Measurements from ENCODE around the gene STMND1. TPM values are rescaled to one million over a fixed set of nuclear protein-coding genes. Genes with fewer than 3 reads are reported as not detected.

Gene STMND1
- total RNA-seq, 6 experiments from 2014 or later, result 0.11 to 0.15 (median 0.14) TPM; not detected in 3

DNA sequence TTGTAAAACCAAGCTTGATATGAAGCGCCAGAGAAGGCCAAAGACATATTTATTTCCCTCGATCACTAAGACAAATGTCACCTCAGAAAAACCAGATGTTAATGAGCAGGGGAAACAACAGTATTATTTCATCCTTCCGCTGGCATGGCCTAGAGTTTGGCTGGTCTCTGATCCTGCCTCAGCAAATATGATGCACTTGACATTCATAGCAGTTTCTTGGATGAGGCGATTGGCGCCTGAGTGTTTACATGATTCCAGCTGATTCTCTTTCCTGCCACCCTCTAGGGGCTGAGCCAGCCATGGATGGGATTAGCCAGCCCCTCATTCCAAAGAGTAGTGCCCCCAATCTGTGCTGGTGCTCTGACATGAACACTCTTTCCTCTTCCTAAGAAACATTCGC lies 67.9 kb downstream of the STMND1 start:
- no peak for DNase-seq
- no peaks in the 10 kb centered on the region for H3K36me3 Mint-ChIP-seq (ENCODE audit: low read depth)
- no peaks in the 10 kb centered on the region; the same call in 1 of the 2 replicates for H3K27me3 Mint-ChIP-seq (ENCODE audit: insufficient read depth)
- no peaks in the 10 kb centered on the region for H3K9me3 Mint-ChIP-seq
- TF ChIP-seq CTCF (IDR thresholded peaks at IDR 0.05), result no peak
- H3K4me3 Mint-ChIP-seq, result no peak overlapping the region
- H3K27ac Mint-ChIP-seq, result peak overlapping the region; percentile 63; the same call in 1 of the 2 replicates
- peaks cover 36% of the 10 kb centered on the region for H3K4me1 Mint-ChIP-seq (ENCODE audit: low read depth)

- H3K9me3 Mint-ChIP-seq, result peaks cover 7% of the 10 kb centered on the region
- peaks cover 2% of the 10 kb centered on the region; the same call in 1 of the 2 replicates for H3K27me3 Mint-ChIP-seq (ENCODE audit: insufficient read depth)
- H3K4me1 Mint-ChIP-seq (ENCODE audit: low read depth), result peaks cover 25% of the 10 kb centered on the region
- H3K4me3 Mint-ChIP-seq, result no peak overlapping the region
- peaks cover 11% of the 10 kb centered on the region for H3K36me3 Mint-ChIP-seq (ENCODE audit: low read depth)
- no peak for TF ChIP-seq CTCF (IDR thresholded peaks at IDR 0.05)
- no peak overlapping the region for H3K27ac Mint-ChIP-seq
- peak; percentile 30 for DNase-seq
Observed at GRCh38 chr6:17172836-17173470, 71.1 kb downstream of the STMND1 start.

GRCh38 chr6:17178326-17178725 lies 76.5 kb downstream of the STMND1 start:
- Mint-ChIP-seq H3K4me3 (no peak overlapping the region), H3K4me1 (ENCODE audit: low read depth) (peaks cover 27% of the 10 kb centered on the region), H3K27me3 (ENCODE audit: insufficient read depth) (peaks cover 2% of the 10 kb centered on the region; the same call in 1 of the 2 replicates), H3K27ac (no peak overlapping the region), H3K36me3 (ENCODE audit: low read depth) (peaks cover 31% of the 10 kb centered on the region), H3K9me3 (peaks cover 25% of the 10 kb centered on the region)
- DNase-seq, result no peak
- no peak for TF ChIP-seq CTCF (IDR thresholded peaks at IDR 0.05)

DNA sequence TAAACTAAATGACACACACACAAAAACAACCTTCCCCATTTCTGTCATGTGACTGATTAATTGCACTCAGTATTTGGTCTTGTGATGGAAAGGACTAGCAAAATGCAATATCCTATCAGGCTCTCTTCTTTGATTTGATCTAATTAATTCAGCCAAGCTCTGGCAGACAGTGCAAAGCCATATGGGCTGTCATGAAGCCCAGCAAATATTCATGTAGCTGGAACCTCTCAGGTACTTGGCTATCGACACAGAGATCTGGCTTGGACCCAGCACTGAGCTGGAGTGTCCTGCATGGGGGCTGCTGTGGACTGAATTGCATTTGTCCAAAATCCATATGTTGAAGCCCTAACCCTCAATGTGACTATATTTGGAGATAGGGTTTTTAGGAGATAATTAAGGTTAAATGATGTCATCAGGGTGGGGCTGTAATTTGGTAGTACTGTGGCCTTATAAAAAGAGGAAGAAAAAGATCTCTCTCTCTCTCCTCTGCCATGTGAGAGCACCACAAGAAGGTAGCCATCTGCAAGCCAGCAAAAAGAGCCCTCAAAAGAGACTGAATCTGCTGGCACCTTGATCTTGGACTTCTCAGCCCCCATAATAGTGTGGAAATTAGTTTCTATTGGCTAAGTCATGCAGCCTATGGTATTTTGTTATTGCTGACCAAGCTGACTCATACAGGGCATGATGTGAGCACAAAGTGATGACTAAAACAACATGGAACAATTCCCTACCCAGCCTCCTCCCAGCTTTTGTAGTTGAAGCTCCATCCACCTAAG lies 77.1 kb downstream of the STMND1 start:
- no peak for TF ChIP-seq CTCF (IDR thresholded peaks at IDR 0.05)
- Mint-ChIP-seq H3K27me3 (ENCODE audit: insufficient read depth) (0 out of 2 replicates have a peak, but pooled peaks cover 2% of the 10 kb centered on the region), H3K36me3 (ENCODE audit: low read depth) (peaks cover 31% of the 10 kb centered on the region), H3K9me3 (peaks cover 25% of the 10 kb centered on the region), H3K4me1 (ENCODE audit: low read depth) (peaks cover 22% of the 10 kb centered on the region), H3K4me3 (no peak overlapping the region), H3K27ac (peak overlapping the region; percentile 73)
- DNase-seq, result peak; percentile 73

- peak overlapping the region; percentile 73 for H3K27ac Mint-ChIP-seq
Observed at GRCh38 chr6:17179530-17180073, 77.8 kb downstream of the STMND1 start.

More at GRCh38 chr6:17179530-17180073, 77.8 kb downstream of the STMND1 start:
- H3K4me1 Mint-ChIP-seq (ENCODE audit: low read depth), result peaks cover 22% of the 10 kb centered on the region
- H3K36me3 Mint-ChIP-seq (ENCODE audit: low read depth), result peaks cover 31% of the 10 kb centered on the region
- H3K27me3 Mint-ChIP-seq (ENCODE audit: insufficient read depth), result 0 out of 2 replicates have a peak, but pooled peaks cover 2% of the 10 kb centered on the region
- no peak for TF ChIP-seq CTCF (IDR thresholded peaks at IDR 0.05)
- peak; percentile 7 for DNase-seq
- no peak overlapping the region for H3K4me3 Mint-ChIP-seq
- H3K9me3 Mint-ChIP-seq, result peaks cover 25% of the 10 kb centered on the region

Other genes with a start within 250 kb of the STMND1 start
- 10 to 100 TPM; 24.1 to 35.9 (median 33.3) TPM for gene RBM24, start 179.3 kb downstream of the STMND1 start, total RNA-seq (2021; fragmentation: NEBNext Ultra II Directional; extraction: Animal tissue kit (Norgen Biotek cat#: 25700))